GM23338 (cell line): ENCODE results near the gene DENND1B.

Source experiments
- CTCF ChIP-seq, 2 experiments: fragments of 200-600 bp in 1 of 2; sonication (generic) in 1 of 2; conservative IDR thresholded peaks; 2 replicates each; pipeline versions ENCODE4 v1.5.1 to v1.6.1; 2016 to 2017; ENCODE audit warnings: antibody characterized with exemption in 2 of 2, low read depth in 2 of 2, mild to moderate bottlenecking in 2 of 2, moderate library complexity in 1 of 2
- POLR2AphosphoS5 ChIP-seq: IDR thresholded peaks from 2 replicates; pipeline ENCODE4 v1.6.1; 2016; ENCODE audit warnings: antibody characterized with exemption, low read depth

- TF ChIP-seq CTCF (conservative IDR thresholded peaks at IDR 0.05; ENCODE audit: low read depth in 2 of 2) (no peak), POLR2AphosphoS5 (no peak)
Measured at GRCh38 chr1:197779921-197780320, 4.6 kb upstream of the DENND1B start.
